Peyer's patch (tissue), 4 donors: ENCODE data around the gene TCEA2.

Experiments used
- CTCF ChIP-seq, 6 experiments: fragments of 450-650 bp in 4 of 6; fragments of 200-600 bp in 2 of 6; sonication (generic) in 1 of 6; IDR thresholded peaks; one replicate each; pipeline ENCODE4 v1.5.1; 2017 to 2019; ENCODE audit warnings: antibody characterized with exemption in 6 of 6, mild to moderate bottlenecking in 3 of 6, moderate library complexity in 1 of 6
- POLR2A ChIP-seq, 2 donors: fragments of 450-650 bp; IDR thresholded peaks; one replicate each; pipeline ENCODE4 v1.5.1; 2017; ENCODE audit warnings: antibody characterized with exemption in 2 of 2, mild to moderate bottlenecking in 2 of 2, moderate library complexity in 2 of 2

- TF ChIP-seq CTCF (IDR thresholded peaks at IDR 0.05) (no peak), POLR2A (IDR thresholded peaks at IDR 0.05) (no peak)
These were observed 37.5 kb downstream of the TCEA2 start for GRCh38 chr20:64100566-64100888.
